MCF 10A (cell line): ENCODE measurements around the gene NAA38. TPM values are rescaled to one million over a fixed set of nuclear protein-coding genes. Genes with fewer than 3 reads are reported as not detected.

Source experiments
- BruUV-seq: library from RNA; stranded (reverse); fragments of 400-500 nt; replicated peaks from 2 replicates; lab custom pipeline; 2021; lab: Mats Ljungman, UMichigan
- CTCF ChIA-PET: fragments of 300-600 bp; sonication (Branson Sonifier 250); formaldehyde crosslinking; extraction: SDS; loops from one replicate; lab custom pipeline; 2021; ENCODE audit warnings: antibody characterized with exemption, inconsistent platforms; lab: Yijun Ruan, JAX
- POLR2A ChIA-PET: fragments of 300-600, 350-650 bp; sonication (Branson Sonifier 250); formaldehyde crosslinking; extraction: SDS; loops from one replicate; lab custom pipeline; 2020; ENCODE audit warnings: antibody characterized with exemption, inconsistent platforms; lab: Yijun Ruan, JAX
- DNase-seq: peaks from one replicate; pipeline ENCODE4 v3.0.0-alpha.2; 2018; ENCODE audit not compliant: unreplicated experiment
- H3K27ac Mint-ChIP-seq: one replicate; pipeline ENCODE4 v1.8.0; 2022; ENCODE audit warnings: mild to moderate bottlenecking, low read depth, mixed read lengths; ENCODE audit not compliant: unreplicated experiment
- H3K27me3 Mint-ChIP-seq: one replicate; pipeline ENCODE4 v1.8.0; 2022; ENCODE audit warnings: mixed read lengths; ENCODE audit not compliant: insufficient read depth, unreplicated experiment
- H3K36me3 Mint-ChIP-seq: one replicate; pipeline ENCODE4 v1.8.0; 2022; ENCODE audit warnings: mild to moderate bottlenecking, moderate library complexity, mixed read lengths; ENCODE audit not compliant: insufficient read depth, unreplicated experiment
- H3K4me1 Mint-ChIP-seq: one replicate; pipeline ENCODE4 v1.8.0; 2022; ENCODE audit warnings: mixed read lengths; ENCODE audit not compliant: insufficient read depth, unreplicated experiment
- H3K4me3 Mint-ChIP-seq: one replicate; pipeline ENCODE4 v1.8.0; 2022; ENCODE audit warnings: mild to moderate bottlenecking, moderate library complexity, mixed read lengths; ENCODE audit not compliant: unreplicated experiment
- H3K9me3 Mint-ChIP-seq: one replicate; pipeline ENCODE4 v1.8.0; 2022; ENCODE audit warnings: mixed read lengths; ENCODE audit not compliant: unreplicated experiment
- intact Hi-C: fragments of 100-400 bp; cut with micrococcal nuclease; formaldehyde crosslinking; loops from 2 replicates; pipeline ENCODE4 v1.14.1; 2022
- total RNA-seq: library from RNA; stranded (reverse); gene quantifications from 2 replicates; pipeline ENCODE4 v1.2.3, GENCODE V29; 2022
- TF ChIP-seq, protein P1 (sequence below): fragments of 200-600 bp; IDR thresholded peaks from one replicate; pipeline ENCODE4 v1.8.0; 2022; ENCODE audit warnings: antibody characterized with exemption, mild to moderate bottlenecking; ENCODE audit not compliant: unreplicated experiment

NAA38 gene
- total RNA-seq, 1 experiment from 2014 or later, result 83.4 TPM

DNA sequence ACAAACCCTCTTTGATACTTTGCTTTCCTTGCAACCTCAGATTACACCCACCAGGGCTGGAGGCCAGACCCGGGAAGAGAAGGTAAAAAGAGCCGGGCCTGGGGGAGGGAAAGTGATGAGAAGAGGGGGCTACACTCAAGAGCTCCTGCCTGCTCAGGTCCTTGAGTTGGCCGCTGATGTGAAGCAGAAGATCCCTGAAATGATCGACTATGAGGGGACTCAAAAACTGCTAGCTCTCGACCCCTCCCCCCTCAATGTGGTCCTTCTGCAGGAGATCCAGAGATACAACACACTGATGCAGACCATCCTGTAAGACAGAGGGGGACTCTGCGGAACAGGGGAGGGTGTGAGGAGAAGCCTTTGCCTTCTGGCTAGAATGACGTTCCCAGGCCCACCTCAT, 26.1 kb downstream of the NAA38 start:
- H3K4me3 Mint-ChIP-seq, result no peak overlapping the region
- H3K4me1 Mint-ChIP-seq, result peaks cover 10% of the 10 kb centered on the region
- H3K27ac Mint-ChIP-seq, result no peak overlapping the region
- POLR2A ChIA-PET, result no interaction called here
- TF ChIP-seq, protein P1, sequence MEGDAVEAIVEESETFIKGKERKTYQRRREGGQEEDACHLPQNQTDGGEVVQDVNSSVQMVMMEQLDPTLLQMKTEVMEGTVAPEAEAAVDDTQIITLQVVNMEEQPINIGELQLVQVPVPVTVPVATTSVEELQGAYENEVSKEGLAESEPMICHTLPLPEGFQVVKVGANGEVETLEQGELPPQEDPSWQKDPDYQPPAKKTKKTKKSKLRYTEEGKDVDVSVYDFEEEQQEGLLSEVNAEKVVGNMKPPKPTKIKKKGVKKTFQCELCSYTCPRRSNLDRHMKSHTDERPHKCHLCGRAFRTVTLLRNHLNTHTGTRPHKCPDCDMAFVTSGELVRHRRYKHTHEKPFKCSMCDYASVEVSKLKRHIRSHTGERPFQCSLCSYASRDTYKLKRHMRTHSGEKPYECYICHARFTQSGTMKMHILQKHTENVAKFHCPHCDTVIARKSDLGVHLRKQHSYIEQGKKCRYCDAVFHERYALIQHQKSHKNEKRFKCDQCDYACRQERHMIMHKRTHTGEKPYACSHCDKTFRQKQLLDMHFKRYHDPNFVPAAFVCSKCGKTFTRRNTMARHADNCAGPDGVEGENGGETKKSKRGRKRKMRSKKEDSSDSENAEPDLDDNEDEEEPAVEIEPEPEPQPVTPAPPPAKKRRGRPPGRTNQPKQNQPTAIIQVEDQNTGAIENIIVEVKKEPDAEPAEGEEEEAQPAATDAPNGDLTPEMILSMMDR, result no peak
- CTCF ChIA-PET, result interaction anchor here (0.6 to 4.3 kb wide), 5 partner anchors 9 to 88 kb away, joined by 3 to 36 read pairs (median 3); no protein-coding TSS in a partner anchor
- no TSS peak for BruUV-seq
- DNase-seq, result no peak
- intact Hi-C loops, result no loop called here
- H3K9me3 Mint-ChIP-seq, result no peaks in the 10 kb centered on the region
- peaks cover 10% of the 10 kb centered on the region for H3K27me3 Mint-ChIP-seq
- no peaks in the 10 kb centered on the region for H3K36me3 Mint-ChIP-seq

DNA sequence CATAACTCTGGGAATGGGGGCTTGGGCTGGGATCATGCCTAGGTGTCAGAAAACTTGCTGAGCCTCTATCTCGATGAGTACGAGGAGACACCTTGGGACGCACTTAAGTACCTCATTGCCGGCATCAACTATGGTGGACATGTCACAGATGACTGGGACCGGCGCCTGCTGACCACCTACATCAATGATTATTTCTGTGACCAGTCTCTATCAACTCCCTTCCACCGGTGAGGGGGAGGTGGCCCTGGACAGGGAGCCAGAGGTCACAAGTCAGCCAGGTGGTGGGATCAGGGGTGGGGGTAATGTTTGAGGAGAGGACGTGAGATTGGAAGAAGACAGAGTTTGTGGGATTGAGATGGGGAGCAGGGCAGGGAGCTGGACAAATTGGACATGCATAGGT, 26.7 kb downstream of the NAA38 start:
- no peaks in the 10 kb centered on the region for H3K36me3 Mint-ChIP-seq
- intact Hi-C loops, result no loop called here
- TF ChIP-seq, protein P1, result no peak
- no peak for DNase-seq
- POLR2A ChIA-PET, result no interaction called here
- peaks cover 9% of the 10 kb centered on the region for H3K4me1 Mint-ChIP-seq
- no TSS peak for BruUV-seq
- no peaks in the 10 kb centered on the region for H3K9me3 Mint-ChIP-seq
- H3K4me3 Mint-ChIP-seq, result no peak overlapping the region
- CTCF ChIA-PET, result interaction anchor here (0.6 to 4.3 kb wide), 4 partner anchors 8 to 88 kb away, joined by 3 to 36 read pairs (median 7); no protein-coding TSS in a partner anchor
- H3K27ac Mint-ChIP-seq, result no peak overlapping the region
- H3K27me3 Mint-ChIP-seq, result peaks cover 10% of the 10 kb centered on the region

DNA sequence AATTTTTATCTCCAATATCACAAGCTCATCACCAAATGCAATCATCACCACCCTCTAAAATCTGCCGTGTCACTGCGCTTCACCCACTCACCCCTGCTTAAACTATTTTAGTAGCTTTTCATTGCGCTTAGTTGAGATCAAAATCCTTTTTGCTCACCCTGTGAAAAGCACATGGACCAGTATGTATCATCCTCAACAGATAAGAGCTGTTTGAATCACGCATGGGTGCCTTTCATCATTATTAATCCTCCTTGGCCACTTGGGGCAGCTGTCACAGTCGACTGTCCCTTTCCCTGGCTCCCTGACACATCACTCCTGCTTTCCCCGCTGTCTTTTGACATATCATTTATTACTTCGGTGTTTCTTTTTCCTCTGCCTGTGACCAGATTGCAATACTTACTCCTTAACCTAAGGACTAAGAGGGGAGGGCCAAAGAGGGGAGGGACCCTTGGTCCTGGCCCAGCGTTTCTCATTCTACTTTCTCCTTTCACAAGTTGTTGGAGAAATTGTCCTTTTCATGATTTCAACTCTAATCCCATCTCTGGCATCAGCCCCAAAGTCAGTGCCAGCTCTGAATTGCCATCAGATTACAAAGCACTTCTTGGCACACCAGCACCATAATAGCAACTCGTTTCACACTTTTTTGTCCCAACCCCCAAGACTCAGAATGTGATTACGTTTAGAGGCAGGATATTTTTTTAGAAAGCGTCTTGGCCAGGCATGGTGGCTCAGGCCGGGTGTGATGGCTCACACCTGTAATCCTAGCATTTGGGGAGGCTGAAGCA, 32.0 kb downstream of the NAA38 start:
- ChIA-PET POLR2A (interaction anchor here (0.7 to 2.1 kb wide), 10 partner anchors 9 to 271 kb away, joined by 3 to 14 read pairs (median 4); partner anchors contain the start of genes KDM6B and NAA38), CTCF (interaction anchor here (0.6 to 4.2 kb wide), 23 partner anchors 8 to 941 kb away, joined by 3 to 27 read pairs (median 5); partner anchors contain the start of gene KDM6B)
- no peak for DNase-seq
- H3K4me3 Mint-ChIP-seq, result no peak overlapping the region
- no peaks in the 10 kb centered on the region for H3K36me3 Mint-ChIP-seq
- no peak overlapping the region for H3K27ac Mint-ChIP-seq
- H3K9me3 Mint-ChIP-seq, result no peaks in the 10 kb centered on the region
- BruUV-seq, result no TSS peak
- peaks cover 22% of the 10 kb centered on the region for H3K4me1 Mint-ChIP-seq
- TF ChIP-seq, protein P1, result no peak
- intact Hi-C loops, result no loop called here
- peaks cover 22% of the 10 kb centered on the region for H3K27me3 Mint-ChIP-seq
